GM12892 (cell line): ENCODE measurements around the gene NGF. TPM values are rescaled to one million over a fixed set of nuclear protein-coding genes. Genes with fewer than 3 reads are reported as not detected.
"Not testable (repeated sequence)": the region's sequence is repeated elsewhere in the genome, so short reads cannot be mapped to it uniquely, and the experiment has no call there.

Experiments used
- DNase-seq: peaks from one replicate; pipeline ENCODE4 v3.0.0; 2011; ENCODE audit not compliant: insufficient read length
- FAIRE-seq: peaks from 2 replicates; lab custom pipeline; 2011; peaks lifted over from hg19 to GRCh38; lab: Jason Lieb, UNC
- POLR2A ChIP-seq: IDR thresholded peaks from 2 replicates; pipeline ENCODE4 v1.6.1; 2011; ENCODE audit warnings: low read depth, low read length, control low read depth
- POLR2AphosphoS5 ChIP-seq: IDR thresholded peaks from 2 replicates; pipeline ENCODE4 v1.6.1; 2011; ENCODE audit warnings: low read depth, low read length, control low read depth
- TAF1 ChIP-seq: IDR thresholded peaks from 2 replicates; pipeline ENCODE4 v1.6.1; 2011; ENCODE audit warnings: low read depth, mild to moderate bottlenecking, control low read depth, low read length, borderline replicate concordance
- polyA plus RNA-seq: library from polyadenylated mRNA; unstranded; fragments of >200 nt; gene quantifications from one replicate; pipeline ENCODE4 v1.2.1, GENCODE V29; 2012; ENCODE audit warnings: missing spikeins, inconsistent platforms; ENCODE audit not compliant: missing spikeins

Gene NGF
- not detected for polyA plus RNA-seq

- no peak for TF ChIP-seq TAF1
- no peak for TF ChIP-seq POLR2AphosphoS5
- no peak for TF ChIP-seq POLR2A
- no peak for DNase-seq
- FAIRE-seq: no peak
These were observed at the start of gene NGF for GRCh38 chr1:115337633-115338456. Gene NGF (minus strand): TSS chr1:115338249. CDS start chr1:115286795, 51,454 bp downstream.

GRCh38 chr1:115383455-115383854 lies 45.4 kb upstream of the NGF start:
- not testable (repeated sequence) for DNase-seq, FAIRE-seq

- FAIRE-seq: no peak
- TF ChIP-seq POLR2A: no peak
- no peak for TF ChIP-seq POLR2AphosphoS5
- TF ChIP-seq TAF1: no peak
These were observed 41.9 kb upstream of the NGF start for GRCh38 chr1:115379943-115380342.

GRCh38 chr1:115377411-115377810 lies 39.4 kb upstream of the NGF start:
- DNase-seq: no peak

More at GRCh38 chr1:115379943-115380342, 41.9 kb upstream of the NGF start:
- no peak for DNase-seq

GRCh38 chr1:115374598-115374997 lies 36.5 kb upstream of the NGF start:
- no peak for TF ChIP-seq TAF1
- no peak for TF ChIP-seq POLR2A
- TF ChIP-seq POLR2AphosphoS5: no peak
- FAIRE-seq (no peak), DNase-seq (no peak)

More at GRCh38 chr1:115377411-115377810, 39.4 kb upstream of the NGF start:
- TF ChIP-seq TAF1: no peak
- TF ChIP-seq POLR2AphosphoS5: no peak
- TF ChIP-seq POLR2A: no peak
- no peak for FAIRE-seq

GRCh38 chr1:115373305-115373704 lies 35.3 kb upstream of the NGF start:
- FAIRE-seq: no peak
- TF ChIP-seq POLR2A (no peak), TAF1 (no peak), POLR2AphosphoS5 (no peak)
- no peak for DNase-seq

GRCh38 chr1:115365738-115366137 lies 27.7 kb upstream of the NGF start:
- no peak for TF ChIP-seq POLR2A
- no peak for TF ChIP-seq POLR2AphosphoS5
- TF ChIP-seq TAF1: no peak
- no peak for FAIRE-seq

GRCh38 chr1:115364780-115365155 lies 26.7 kb upstream of the NGF start:
- DNase-seq (no peak), FAIRE-seq (no peak)
- TF ChIP-seq TAF1: no peak
- TF ChIP-seq POLR2AphosphoS5: no peak
- TF ChIP-seq POLR2A: no peak

More at GRCh38 chr1:115365738-115366137, 27.7 kb upstream of the NGF start:
- DNase-seq: no peak

- FAIRE-seq: no peak
- TF ChIP-seq POLR2AphosphoS5 (no peak), TAF1 (no peak), POLR2A (no peak)
- no peak for DNase-seq
These were observed 26.2 kb upstream of the NGF start for GRCh38 chr1:115364046-115364779.

GRCh38 chr1:115363171-115363570 lies 25.1 kb upstream of the NGF start:
- no peak for DNase-seq
- no peak for FAIRE-seq
- no peak for TF ChIP-seq POLR2AphosphoS5
- TF ChIP-seq POLR2A: no peak
- TF ChIP-seq TAF1: no peak

- not testable (repeated sequence) for DNase-seq, FAIRE-seq
These were observed 22.6 kb upstream of the NGF start for GRCh38 chr1:115360505-115361129.

- DNase-seq, FAIRE-seq: not testable (repeated sequence)
These were observed 21.9 kb upstream of the NGF start for GRCh38 chr1:115359787-115360452.
